ENCODE results near the gene DTX2.
"Not testable (repeated sequence)": the region's sequence is repeated elsewhere in the genome, so short reads cannot be mapped to it uniquely, and the experiment has no call there.

The DTX2 gene

DNA sequence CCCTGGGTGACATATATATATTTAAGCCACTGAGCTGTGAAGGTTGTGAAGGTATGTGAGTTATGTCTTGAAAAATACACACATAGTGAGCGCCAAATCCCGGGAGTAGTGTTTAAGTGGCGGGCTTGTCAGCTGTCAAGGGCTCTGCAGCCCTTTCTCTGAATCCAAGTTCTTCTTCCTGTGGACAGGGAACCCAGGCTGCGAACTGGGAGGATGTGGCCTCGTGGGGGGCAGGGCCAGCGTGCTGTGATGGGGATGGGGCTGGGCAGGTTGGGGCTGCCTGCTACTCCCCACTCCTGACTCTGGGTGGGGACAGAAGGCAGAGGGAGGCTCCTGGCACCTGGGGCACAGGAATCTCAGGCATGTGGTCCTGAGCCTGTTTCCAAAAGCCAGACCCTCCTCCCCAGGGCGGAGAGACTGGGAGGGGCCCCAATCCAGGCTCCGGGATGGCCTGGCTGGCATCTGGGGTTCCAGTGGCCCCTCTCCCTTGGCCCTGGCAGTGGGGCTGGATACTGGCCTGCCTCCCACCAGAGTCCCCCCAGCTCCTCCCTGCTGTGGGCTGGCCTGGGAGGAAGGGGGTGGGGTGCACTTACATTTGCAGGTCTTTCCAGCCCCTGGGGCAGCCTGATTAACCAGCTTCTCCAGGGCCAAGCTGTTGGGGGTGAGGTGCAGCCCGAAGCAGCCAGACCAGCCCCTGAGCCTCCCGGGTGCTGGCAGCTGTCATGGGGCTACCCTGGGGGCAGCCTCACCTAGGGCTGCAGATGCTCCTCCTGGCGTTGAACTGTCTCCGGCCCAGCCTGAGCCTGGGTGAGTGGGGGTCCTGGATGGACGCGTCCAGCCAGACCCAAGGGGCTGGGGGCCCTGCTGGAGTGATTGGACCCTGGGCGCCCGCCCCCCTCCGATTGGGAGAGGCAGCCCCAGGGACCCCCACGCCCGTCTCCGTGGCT, 48.7 kb downstream of the DTX2 start, which contains the start of gene UPK3B:
UPK3B (plus strand) TSS at position 622 of the 947 bp plus-strand sequence; CDS start at position 723, 101 bp downstream.
- TF ChIP-seq EZH2 (optimal IDR thresholded peaks at IDR 0.05; ENCODE audit: low read depth, low read length): no peak
- TF ChIP-seq, protein P1, sequence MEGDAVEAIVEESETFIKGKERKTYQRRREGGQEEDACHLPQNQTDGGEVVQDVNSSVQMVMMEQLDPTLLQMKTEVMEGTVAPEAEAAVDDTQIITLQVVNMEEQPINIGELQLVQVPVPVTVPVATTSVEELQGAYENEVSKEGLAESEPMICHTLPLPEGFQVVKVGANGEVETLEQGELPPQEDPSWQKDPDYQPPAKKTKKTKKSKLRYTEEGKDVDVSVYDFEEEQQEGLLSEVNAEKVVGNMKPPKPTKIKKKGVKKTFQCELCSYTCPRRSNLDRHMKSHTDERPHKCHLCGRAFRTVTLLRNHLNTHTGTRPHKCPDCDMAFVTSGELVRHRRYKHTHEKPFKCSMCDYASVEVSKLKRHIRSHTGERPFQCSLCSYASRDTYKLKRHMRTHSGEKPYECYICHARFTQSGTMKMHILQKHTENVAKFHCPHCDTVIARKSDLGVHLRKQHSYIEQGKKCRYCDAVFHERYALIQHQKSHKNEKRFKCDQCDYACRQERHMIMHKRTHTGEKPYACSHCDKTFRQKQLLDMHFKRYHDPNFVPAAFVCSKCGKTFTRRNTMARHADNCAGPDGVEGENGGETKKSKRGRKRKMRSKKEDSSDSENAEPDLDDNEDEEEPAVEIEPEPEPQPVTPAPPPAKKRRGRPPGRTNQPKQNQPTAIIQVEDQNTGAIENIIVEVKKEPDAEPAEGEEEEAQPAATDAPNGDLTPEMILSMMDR (IDR thresholded peaks at IDR 0.05; ENCODE audit: low read length): no peak
- TF ChIP-seq EZH2phosphoT487 (IDR thresholded peaks at IDR 0.05; ENCODE audit: low read length): no peak
- no peaks in the 10 kb centered on the region for H3F3A ChIP-seq (ENCODE audit: insufficient read depth, low read length)
- H4K20me1 ChIP-seq (ENCODE audit: insufficient read depth, low read length): no peaks in the 10 kb centered on the region
- H3K4me1 ChIP-seq (ENCODE audit: low read length): no peaks in the 10 kb centered on the region
- H3K36me3 ChIP-seq (replicated peaks; ENCODE audit: insufficient read depth, low read length): no peaks in the 10 kb centered on the region
- no peaks in the 10 kb centered on the region for H3K27me3 ChIP-seq (replicated peaks; ENCODE audit: insufficient read depth, low read length)
- no peak within 1 kb of the TSS for H3K4me2 ChIP-seq (ENCODE audit: low read depth, low read length)
- no peak within 1 kb of the TSS for H3K4me3 ChIP-seq (ENCODE audit: low read length)
- no peaks in the 10 kb centered on the region for H3K9me2 ChIP-seq (replicated peaks; ENCODE audit: insufficient read depth, low read length)
- no peak for DNase-seq
- no peaks in the 10 kb centered on the region for H3K9me3 ChIP-seq (replicated peaks; ENCODE audit: insufficient read depth, low read length)
- H3K27ac ChIP-seq (ENCODE audit: low read length): no peak within 1 kb of the TSS
- no peaks in the 10 kb centered on the region for H3K79me2 ChIP-seq (ENCODE audit: low read length)
- H3K9ac ChIP-seq (ENCODE audit: low read length): no peak within 1 kb of the TSS
- H2AFZ ChIP-seq (ENCODE audit: low read length): no peak within 1 kb of the TSS

DNA sequence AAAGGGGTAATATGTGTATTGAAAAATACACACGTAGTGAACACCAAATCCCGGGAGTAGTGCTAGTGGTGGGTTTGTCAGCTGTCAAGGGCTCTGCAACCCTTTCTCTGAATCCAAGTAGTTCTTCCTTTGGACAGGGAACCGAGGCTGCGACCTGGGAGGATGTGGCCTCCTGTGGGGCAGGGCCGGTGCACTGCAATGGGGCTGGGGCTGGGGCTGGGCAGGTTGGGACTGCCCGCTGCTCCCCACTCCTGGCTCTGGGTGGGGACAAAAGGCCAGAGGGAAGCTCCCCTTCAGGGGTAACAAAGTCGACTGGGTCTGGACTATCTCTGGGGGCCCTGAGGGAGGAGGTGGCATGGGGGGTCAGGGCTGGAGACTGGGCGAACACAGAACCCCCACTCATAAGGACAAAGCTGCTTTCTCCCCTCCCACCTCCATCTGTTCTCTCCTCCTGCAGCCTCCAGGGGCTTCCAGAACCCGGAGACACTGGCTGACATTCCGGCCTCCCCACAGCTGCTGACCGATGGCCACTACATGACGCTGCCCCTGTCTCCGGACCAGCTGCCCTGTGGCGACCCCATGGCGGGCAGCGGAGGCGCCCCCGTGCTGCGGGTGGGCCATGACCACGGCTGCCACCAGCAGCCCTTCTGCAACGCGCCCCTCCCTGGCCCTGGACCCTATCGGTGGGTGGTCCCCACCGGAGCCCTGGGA, 49.8 kb downstream of the DTX2 start:
- not testable (repeated sequence) for H3K4me3 ChIP-seq (ENCODE audit: low read length); DNase-seq

DNA sequence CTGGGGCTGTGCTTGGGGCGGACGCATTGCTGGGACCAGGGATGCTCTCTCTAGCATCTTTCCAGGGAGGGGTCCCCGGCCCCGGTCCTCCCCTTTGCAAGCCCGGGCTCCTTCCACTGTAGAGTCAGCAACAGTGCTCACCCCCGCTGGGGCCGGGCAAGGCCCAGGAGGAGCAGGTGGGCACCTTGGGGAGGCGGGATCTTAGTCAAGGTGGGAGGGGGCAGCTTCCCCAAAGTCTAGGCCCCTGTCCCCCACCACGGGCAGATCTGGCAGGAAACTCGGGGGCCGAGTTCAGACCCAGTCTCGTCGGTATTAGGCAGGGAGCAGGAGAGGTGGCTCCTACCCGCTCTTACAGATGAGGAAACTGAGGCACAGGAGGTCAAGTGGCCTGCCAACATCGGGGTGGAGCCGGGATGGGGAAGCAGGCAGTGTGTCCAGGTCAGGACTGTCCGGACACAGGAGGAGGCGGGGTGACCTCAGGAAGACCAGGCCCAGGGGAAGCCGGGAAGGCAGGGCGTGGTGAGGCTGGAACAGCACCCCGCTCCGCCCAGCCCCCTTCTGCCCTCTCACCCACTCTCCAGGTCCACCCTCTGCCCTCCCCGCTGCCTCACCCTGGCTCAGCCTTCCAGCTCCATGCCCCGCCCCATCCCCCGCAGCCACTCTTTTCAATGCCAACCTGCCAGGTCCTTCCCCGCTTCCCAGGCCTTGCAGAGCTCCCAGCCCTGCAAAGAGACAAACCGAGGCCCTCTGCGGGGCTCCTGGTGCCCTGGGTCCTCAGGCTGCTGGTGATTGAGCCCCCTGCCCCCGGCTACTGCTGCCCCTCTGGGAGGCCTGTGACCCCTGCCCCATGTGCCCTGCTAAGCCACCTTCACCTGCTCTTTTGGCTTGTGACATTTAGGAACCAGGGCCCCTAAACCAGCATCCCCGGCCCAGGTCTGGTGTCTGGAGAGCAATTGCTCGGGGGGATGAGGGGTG, 50.7 kb downstream of the DTX2 start:
- H3K9me2 ChIP-seq (replicated peaks; ENCODE audit: insufficient read depth, low read length); H3K27ac ChIP-seq (ENCODE audit: low read length); H3F3A ChIP-seq (ENCODE audit: insufficient read depth, low read length); H3K9ac ChIP-seq (ENCODE audit: low read length); H3K27me3 ChIP-seq (replicated peaks; ENCODE audit: insufficient read depth, low read length); H3K9me3 ChIP-seq (replicated peaks; ENCODE audit: insufficient read depth, low read length); H2AFZ ChIP-seq (ENCODE audit: low read length); H3K4me3 ChIP-seq (ENCODE audit: low read length); DNase-seq; H3K36me3 ChIP-seq (replicated peaks; ENCODE audit: insufficient read depth, low read length); H4K20me1 ChIP-seq (ENCODE audit: insufficient read depth, low read length); H3K79me2 ChIP-seq (ENCODE audit: low read length); H3K4me2 ChIP-seq (ENCODE audit: low read depth, low read length); H3K4me1 ChIP-seq (ENCODE audit: low read length): not testable (repeated sequence)

More for the DNA sequence above, 49.8 kb downstream of the DTX2 start:
- H3K4me1 ChIP-seq (ENCODE audit: low read length); H3K27me3 ChIP-seq (replicated peaks; ENCODE audit: insufficient read depth, low read length); H3K9me3 ChIP-seq (replicated peaks; ENCODE audit: insufficient read depth, low read length); H2AFZ ChIP-seq (ENCODE audit: low read length); H3K36me3 ChIP-seq (replicated peaks; ENCODE audit: insufficient read depth, low read length); H3K79me2 ChIP-seq (ENCODE audit: low read length); H3K9ac ChIP-seq (ENCODE audit: low read length); H4K20me1 ChIP-seq (ENCODE audit: insufficient read depth, low read length); H3K4me2 ChIP-seq (ENCODE audit: low read depth, low read length); H3K27ac ChIP-seq (ENCODE audit: low read length); H3F3A ChIP-seq (ENCODE audit: insufficient read depth, low read length); H3K9me2 ChIP-seq (replicated peaks; ENCODE audit: insufficient read depth, low read length): not testable (repeated sequence)

Measured in MM.1S (cell line).